ENCODE results near the gene KRT34. TPM values are rescaled to one million over a fixed set of nuclear protein-coding genes. Genes with fewer than 3 reads are reported as not detected.
A peak's percentile ranks its signal among the peaks of the same experiment; 100 is the strongest.

Gene KRT34
- total RNA-seq, 1 experiment from 2014 or later: not detected

DNA sequence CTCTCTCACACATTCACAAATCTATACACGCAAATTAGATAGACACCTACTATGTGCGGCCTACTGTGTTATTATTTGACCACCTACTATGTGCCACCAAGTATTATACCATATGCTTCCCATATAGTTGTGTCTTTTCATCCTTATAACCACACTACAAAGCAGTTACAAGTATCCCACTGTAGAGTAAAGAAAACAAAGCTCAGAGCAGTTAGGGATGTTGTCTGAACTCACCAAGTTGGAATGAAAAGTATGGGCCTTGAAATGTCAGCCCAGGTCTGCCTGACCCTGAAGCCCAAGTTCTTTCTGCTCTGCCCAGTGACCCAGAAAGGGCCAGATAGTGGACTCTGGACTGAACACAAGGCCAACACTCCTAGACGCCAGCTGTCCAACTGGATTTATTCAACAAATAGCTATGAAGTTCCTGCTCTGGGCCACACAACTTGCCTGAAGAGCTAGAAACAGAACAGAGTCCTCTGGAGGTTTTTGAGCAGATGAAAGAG, 33.8 kb upstream of the KRT34 start:
- Histone ChIP-seq H2AFZ (ENCODE audit: low read depth, low read length, poor library complexity, severe bottlenecking) (no peak overlapping the region), H3K27ac (ENCODE audit: low read depth, low read length) (no peak overlapping the region), H3K9me3 (ENCODE audit: control insufficient read depth in 1 of 2, insufficient read depth in 1 of 2, low read depth in 1 of 2, low read length in 2 of 2) (no peaks in the 10 kb centered on the region), H4K20me1 (ENCODE audit: insufficient read depth) (no peaks in the 10 kb centered on the region), H3K9me2 (ENCODE audit: insufficient read depth) (no peaks in the 10 kb centered on the region), H3K4me3 (replicated peaks in 1 of 2; ENCODE audit: low read depth in 1 of 2, low read length in 2 of 2) (no peak overlapping the region), H3K36me3 (ENCODE audit: control insufficient read depth in 1 of 2, insufficient read depth in 2 of 2, low read length in 2 of 2) (no peaks in the 10 kb centered on the region), H3K4me2 (ENCODE audit: low read length) (peak overlapping the region; percentile 2; the same call in 1 of the 2 replicates), H3K9ac (ENCODE audit: low read length) (no peak overlapping the region), H3K4me1 (ENCODE audit: control insufficient read depth in 1 of 2, insufficient read depth in 2 of 2, low read length in 2 of 2) (peaks cover 15 to 40% of the 10 kb centered on the region in 2 experiments), H3K79me2 (ENCODE audit: insufficient read depth, low read length) (no peaks in the 10 kb centered on the region), H3K27me3 (ENCODE audit: insufficient read depth, low read length) (no peaks in the 10 kb centered on the region)
- intact Hi-C loops (cut with micrococcal nuclease): loop anchor here (10.0 kb wide), 1 partner anchor 79 kb away; no protein-coding TSS in a partner anchor
- BruUV-seq (replicated peaks): no TSS peak
- no peak for DNase-seq (ENCODE audit: low read depth, low spot score)
- POLR2A ChIA-PET: no interaction called here
- TF ChIP-seq SRF (IDR thresholded peaks at IDR 0.05; ENCODE audit: low read depth) (no peak), YY1 (IDR thresholded peaks at IDR 0.05; ENCODE audit: extremely low read depth, insufficient replicate concordance, low read depth, low read length) (no peak), FOSL1 (IDR thresholded peaks at IDR 0.05; ENCODE audit: low read depth) (no peak), TCF7L2 (IDR thresholded peaks at IDR 0.05; ENCODE audit: borderline replicate concordance, extremely low read depth, insufficient read depth, insufficient read length) (no peak), ZNF274 (IDR thresholded peaks at IDR 0.05; ENCODE audit: low read depth, low read length) (no peak), RAD21 (IDR thresholded peaks at IDR 0.05; ENCODE audit: low read depth) (no peak), POLR2AphosphoS5 (IDR thresholded peaks at IDR 0.05; ENCODE audit: low read depth, low read length) (no peak), ZFX (IDR thresholded peaks at IDR 0.05) (no peak), CBX3 (IDR thresholded peaks at IDR 0.05; ENCODE audit: low read depth) (no peak), SP1 (IDR thresholded peaks at IDR 0.05; ENCODE audit: low read depth) (no peak), POLR2A (IDR thresholded peaks at IDR 0.05; ENCODE audit: borderline replicate concordance, extremely low read depth, insufficient read depth, insufficient read length) (no peak), EZH2 (IDR thresholded peaks at IDR 0.05) (no peak), CEBPB (IDR thresholded peaks at IDR 0.05; ENCODE audit: low read depth) (no peak), JUND (IDR thresholded peaks at IDR 0.05) (no peak), EGR1 (IDR thresholded peaks at IDR 0.05; ENCODE audit: low read depth) (no peak)
- TF ChIP-seq, protein P1, sequence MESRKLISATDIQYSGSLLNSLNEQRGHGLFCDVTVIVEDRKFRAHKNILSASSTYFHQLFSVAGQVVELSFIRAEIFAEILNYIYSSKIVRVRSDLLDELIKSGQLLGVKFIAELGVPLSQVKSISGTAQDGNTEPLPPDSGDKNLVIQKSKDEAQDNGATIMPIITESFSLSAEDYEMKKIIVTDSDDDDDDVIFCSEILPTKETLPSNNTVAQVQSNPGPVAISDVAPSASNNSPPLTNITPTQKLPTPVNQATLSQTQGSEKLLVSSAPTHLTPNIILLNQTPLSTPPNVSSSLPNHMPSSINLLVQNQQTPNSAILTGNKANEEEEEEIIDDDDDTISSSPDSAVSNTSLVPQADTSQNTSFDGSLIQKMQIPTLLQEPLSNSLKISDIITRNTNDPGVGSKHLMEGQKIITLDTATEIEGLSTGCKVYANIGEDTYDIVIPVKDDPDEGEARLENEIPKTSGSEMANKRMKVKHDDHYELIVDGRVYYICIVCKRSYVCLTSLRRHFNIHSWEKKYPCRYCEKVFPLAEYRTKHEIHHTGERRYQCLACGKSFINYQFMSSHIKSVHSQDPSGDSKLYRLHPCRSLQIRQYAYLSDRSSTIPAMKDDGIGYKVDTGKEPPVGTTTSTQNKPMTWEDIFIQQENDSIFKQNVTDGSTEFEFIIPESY (IDR thresholded peaks at IDR 0.05; ENCODE audit: extremely low read depth, insufficient replicate concordance, low read length): no peak
- TF ChIP-seq, protein P2, sequence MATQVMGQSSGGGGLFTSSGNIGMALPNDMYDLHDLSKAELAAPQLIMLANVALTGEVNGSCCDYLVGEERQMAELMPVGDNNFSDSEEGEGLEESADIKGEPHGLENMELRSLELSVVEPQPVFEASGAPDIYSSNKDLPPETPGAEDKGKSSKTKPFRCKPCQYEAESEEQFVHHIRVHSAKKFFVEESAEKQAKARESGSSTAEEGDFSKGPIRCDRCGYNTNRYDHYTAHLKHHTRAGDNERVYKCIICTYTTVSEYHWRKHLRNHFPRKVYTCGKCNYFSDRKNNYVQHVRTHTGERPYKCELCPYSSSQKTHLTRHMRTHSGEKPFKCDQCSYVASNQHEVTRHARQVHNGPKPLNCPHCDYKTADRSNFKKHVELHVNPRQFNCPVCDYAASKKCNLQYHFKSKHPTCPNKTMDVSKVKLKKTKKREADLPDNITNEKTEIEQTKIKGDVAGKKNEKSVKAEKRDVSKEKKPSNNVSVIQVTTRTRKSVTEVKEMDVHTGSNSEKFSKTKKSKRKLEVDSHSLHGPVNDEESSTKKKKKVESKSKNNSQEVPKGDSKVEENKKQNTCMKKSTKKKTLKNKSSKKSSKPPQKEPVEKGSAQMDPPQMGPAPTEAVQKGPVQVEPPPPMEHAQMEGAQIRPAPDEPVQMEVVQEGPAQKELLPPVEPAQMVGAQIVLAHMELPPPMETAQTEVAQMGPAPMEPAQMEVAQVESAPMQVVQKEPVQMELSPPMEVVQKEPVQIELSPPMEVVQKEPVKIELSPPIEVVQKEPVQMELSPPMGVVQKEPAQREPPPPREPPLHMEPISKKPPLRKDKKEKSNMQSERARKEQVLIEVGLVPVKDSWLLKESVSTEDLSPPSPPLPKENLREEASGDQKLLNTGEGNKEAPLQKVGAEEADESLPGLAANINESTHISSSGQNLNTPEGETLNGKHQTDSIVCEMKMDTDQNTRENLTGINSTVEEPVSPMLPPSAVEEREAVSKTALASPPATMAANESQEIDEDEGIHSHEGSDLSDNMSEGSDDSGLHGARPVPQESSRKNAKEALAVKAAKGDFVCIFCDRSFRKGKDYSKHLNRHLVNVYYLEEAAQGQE (IDR thresholded peaks at IDR 0.05; ENCODE audit: low read depth): no peak
- TF ChIP-seq, protein P3, sequence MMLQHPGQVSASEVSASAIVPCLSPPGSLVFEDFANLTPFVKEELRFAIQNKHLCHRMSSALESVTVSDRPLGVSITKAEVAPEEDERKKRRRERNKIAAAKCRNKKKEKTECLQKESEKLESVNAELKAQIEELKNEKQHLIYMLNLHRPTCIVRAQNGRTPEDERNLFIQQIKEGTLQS (IDR thresholded peaks at IDR 0.05): no peak
- ATAC-seq: no peak
- RAD21 ChIA-PET (ENCODE audit: low non-redundant PET in 1 of 2, low total read pairs in 2 of 2, uncharacterized antibody in 2 of 2, unreplicated experiment in 2 of 2): no interaction called here
- CTCF ChIA-PET: no interaction called here

Data from HCT116 (cell line).